Camera-type eye (tissue), 1 donor: ENCODE results near the gene SYNE3. TPM values are rescaled to one million over a fixed set of nuclear protein-coding genes. Genes with fewer than 3 reads are reported as not detected.

ENCODE experiments used
- total RNA-seq: library from RNA; depleted of rRNA; stranded (reverse); fragments of >200 nt; gene quantifications from one replicate; pipeline ENCODE4 v1.2.3, GENCODE V29; 2014

SYNE3 gene
- total RNA-seq = 10.5 TPM

DNA sequence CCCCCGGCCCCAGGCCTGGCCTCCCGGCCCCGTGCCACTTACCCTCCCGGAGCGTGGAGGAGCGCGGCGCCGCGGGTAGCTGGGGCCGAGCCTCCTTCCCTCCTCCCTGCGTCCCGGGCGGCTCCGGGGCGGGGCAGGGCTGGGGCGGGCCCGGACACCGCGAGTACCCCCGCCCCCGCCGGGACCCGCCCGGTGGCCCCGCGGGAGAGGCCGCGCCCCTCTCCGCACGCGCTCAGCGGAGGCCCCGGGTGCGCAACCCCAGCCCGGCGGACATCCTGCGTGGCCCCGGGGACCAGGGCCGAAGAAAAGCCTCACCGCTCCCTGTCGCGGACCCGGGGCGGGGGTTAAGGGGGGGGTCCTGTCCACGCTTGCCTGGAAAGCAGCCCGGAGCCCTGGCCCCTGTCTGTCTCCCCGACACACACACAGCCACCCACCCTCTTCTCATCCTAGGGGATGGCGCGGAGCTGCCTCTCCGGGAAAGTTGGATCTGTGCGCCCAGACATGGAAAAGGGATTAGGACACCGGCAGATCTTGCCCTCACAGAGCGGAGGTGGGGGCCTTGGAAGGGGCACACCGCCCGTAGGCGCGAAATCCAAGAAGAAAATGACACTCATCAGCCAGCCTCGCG lies at the start of gene SYNE3:
Gene SYNE3 (minus strand): TSS at position 97 of the 628 bp plus-strand sequence. CDS start 40,829 bp downstream, outside the sequence.

GRCh38 chr14:95534299-95535225 lies 18.1 kb upstream of the SYNE3 start, which contains the start of gene GLRX5:
Gene GLRX5, plus strand, starts transcription at chr14:95535050. Its CDS starts 40 bp downstream, at chr14:95535090.

Other genes with a start within 250 kb of the SYNE3 start
- 25.3 TPM for gene CLMN, start 196.7 kb downstream of the SYNE3 start, total RNA-seq
- 30.5 TPM for gene GLRX5, start 18.4 kb upstream of the SYNE3 start, total RNA-seq
- not detected for gene TCL1B, start 169.8 kb upstream of the SYNE3 start, total RNA-seq
- not detected for gene TCL1A, start 197.5 kb upstream of the SYNE3 start, total RNA-seq